Measurements from ENCODE around the gene MACROH2A2.
"Not testable (repeated sequence)": the region's sequence is repeated elsewhere in the genome, so short reads cannot be mapped to it uniquely, and the experiment has no call there.

The MACROH2A2 gene

GRCh38 chr10:70101068-70101562, 48.5 kb downstream of the MACROH2A2 start:
- DNase-seq (ENCODE audit: low read depth), result not testable (repeated sequence)

GRCh38 chr10:70101668-70102067, 49.0 kb downstream of the MACROH2A2 start:
- DNase-seq (ENCODE audit: low read depth), result no peak

GRCh38 chr10:70106958-70107791, 54.5 kb downstream of the MACROH2A2 start:
- DNase-seq (ENCODE audit: low read depth), result no peak

GRCh38 chr10:70109064-70109729, 56.6 kb downstream of the MACROH2A2 start:
- DNase-seq (ENCODE audit: low read depth), result no peak

- no peak for DNase-seq (ENCODE audit: low read depth)
Observed at GRCh38 chr10:70111496-70111895, 58.9 kb downstream of the MACROH2A2 start.

- DNase-seq (ENCODE audit: low read depth), result no peak
Observed at GRCh38 chr10:70112071-70112470, 59.4 kb downstream of the MACROH2A2 start.

GRCh38 chr10:70114902-70115301, 62.3 kb downstream of the MACROH2A2 start:
- no peak for DNase-seq (ENCODE audit: low read depth)

- DNase-seq (ENCODE audit: low read depth), result peak; percentile 37
Observed at GRCh38 chr10:70115948-70116682, 63.5 kb downstream of the MACROH2A2 start.

- DNase-seq (ENCODE audit: low read depth), result no peak
Observed at GRCh38 chr10:70117646-70118045, 65.0 kb downstream of the MACROH2A2 start.

GRCh38 chr10:70118196-70118595, 65.5 kb downstream of the MACROH2A2 start:
- peak; percentile 7 for DNase-seq (ENCODE audit: low read depth)

GRCh38 chr10:70119197-70119596, 66.6 kb downstream of the MACROH2A2 start:
- DNase-seq (ENCODE audit: low read depth), result no peak

GRCh38 chr10:70119623-70120022, 67.0 kb downstream of the MACROH2A2 start:
- no peak for DNase-seq (ENCODE audit: low read depth)

GRCh38 chr10:70120417-70120816, 67.8 kb downstream of the MACROH2A2 start:
- no peak for DNase-seq (ENCODE audit: low read depth)

GRCh38 chr10:70121281-70121949, 68.8 kb downstream of the MACROH2A2 start:
- no peak for DNase-seq (ENCODE audit: low read depth)

GRCh38 chr10:70122742-70123141, 70.1 kb downstream of the MACROH2A2 start:
- peak; percentile 25 for DNase-seq (ENCODE audit: low read depth)

- DNase-seq (ENCODE audit: low read depth), result not testable (repeated sequence)
Observed at GRCh38 chr10:70123166-70123565, 70.5 kb downstream of the MACROH2A2 start.

GRCh38 chr10:70123817-70124216, 71.2 kb downstream of the MACROH2A2 start:
- DNase-seq (ENCODE audit: low read depth), result no peak

- no peak for DNase-seq (ENCODE audit: low read depth)
Observed at GRCh38 chr10:70124415-70124814, 71.8 kb downstream of the MACROH2A2 start.

- no peak for DNase-seq (ENCODE audit: low read depth)
Observed at GRCh38 chr10:70124918-70125317, 72.3 kb downstream of the MACROH2A2 start.

GRCh38 chr10:70125918-70126552, 73.4 kb downstream of the MACROH2A2 start:
- no peak for DNase-seq (ENCODE audit: low read depth)

- no peak for DNase-seq (ENCODE audit: low read depth)
Observed at GRCh38 chr10:70126700-70127395, 74.2 kb downstream of the MACROH2A2 start.

Measured in EH (cell line).